Measurements from ENCODE around the gene PPHLN1.
"Not testable (repeated sequence)": the region's sequence is repeated elsewhere in the genome, so short reads cannot be mapped to it uniquely, and the experiment has no call there.

Gene PPHLN1

DNA sequence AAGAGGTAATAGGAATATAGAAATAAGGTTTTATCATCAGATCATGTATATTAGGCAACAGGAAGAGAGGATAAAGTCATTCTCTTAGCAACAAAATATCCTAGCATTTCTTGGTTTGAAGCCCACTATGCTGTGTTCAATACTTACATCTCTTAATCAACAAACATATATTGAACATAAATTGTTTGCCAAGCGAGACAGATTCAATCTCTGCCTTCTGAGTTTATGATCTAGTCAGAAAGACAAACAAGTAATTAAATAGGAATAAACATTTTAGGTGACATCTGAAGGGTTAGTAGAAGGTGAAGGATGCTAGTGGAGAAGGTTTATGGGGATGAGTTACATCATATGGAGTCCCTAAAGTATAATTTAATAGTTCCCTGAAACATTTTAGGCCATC is 54.8 kb downstream of the PPHLN1 start:
- H3K27ac ChIP-seq = no peak overlapping the region
- no peak overlapping the region for H3K4me3 ChIP-seq (ENCODE audit: low read depth, low read length)
- no peaks in the 10 kb centered on the region for H3K79me2 ChIP-seq
- H3K36me3 ChIP-seq (ENCODE audit: control insufficient read depth, insufficient read depth, low read length) = no peaks in the 10 kb centered on the region
- no peaks in the 10 kb centered on the region for H3K27me3 ChIP-seq (ENCODE audit: control insufficient read depth, insufficient read depth, low read length)
- H3K4me1 ChIP-seq = no peaks in the 10 kb centered on the region
- no peak overlapping the region for H3K4me2 ChIP-seq (ENCODE audit: low read length)
- no peak overlapping the region for H2AFZ ChIP-seq
- TF ChIP-seq, protein P1, sequence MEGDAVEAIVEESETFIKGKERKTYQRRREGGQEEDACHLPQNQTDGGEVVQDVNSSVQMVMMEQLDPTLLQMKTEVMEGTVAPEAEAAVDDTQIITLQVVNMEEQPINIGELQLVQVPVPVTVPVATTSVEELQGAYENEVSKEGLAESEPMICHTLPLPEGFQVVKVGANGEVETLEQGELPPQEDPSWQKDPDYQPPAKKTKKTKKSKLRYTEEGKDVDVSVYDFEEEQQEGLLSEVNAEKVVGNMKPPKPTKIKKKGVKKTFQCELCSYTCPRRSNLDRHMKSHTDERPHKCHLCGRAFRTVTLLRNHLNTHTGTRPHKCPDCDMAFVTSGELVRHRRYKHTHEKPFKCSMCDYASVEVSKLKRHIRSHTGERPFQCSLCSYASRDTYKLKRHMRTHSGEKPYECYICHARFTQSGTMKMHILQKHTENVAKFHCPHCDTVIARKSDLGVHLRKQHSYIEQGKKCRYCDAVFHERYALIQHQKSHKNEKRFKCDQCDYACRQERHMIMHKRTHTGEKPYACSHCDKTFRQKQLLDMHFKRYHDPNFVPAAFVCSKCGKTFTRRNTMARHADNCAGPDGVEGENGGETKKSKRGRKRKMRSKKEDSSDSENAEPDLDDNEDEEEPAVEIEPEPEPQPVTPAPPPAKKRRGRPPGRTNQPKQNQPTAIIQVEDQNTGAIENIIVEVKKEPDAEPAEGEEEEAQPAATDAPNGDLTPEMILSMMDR (IDR thresholded peaks at IDR 0.05) = no peak
- H3K9me3 ChIP-seq (ENCODE audit: control insufficient read depth, low read length) = no peaks in the 10 kb centered on the region
- H3K9ac ChIP-seq = no peak overlapping the region

DNA sequence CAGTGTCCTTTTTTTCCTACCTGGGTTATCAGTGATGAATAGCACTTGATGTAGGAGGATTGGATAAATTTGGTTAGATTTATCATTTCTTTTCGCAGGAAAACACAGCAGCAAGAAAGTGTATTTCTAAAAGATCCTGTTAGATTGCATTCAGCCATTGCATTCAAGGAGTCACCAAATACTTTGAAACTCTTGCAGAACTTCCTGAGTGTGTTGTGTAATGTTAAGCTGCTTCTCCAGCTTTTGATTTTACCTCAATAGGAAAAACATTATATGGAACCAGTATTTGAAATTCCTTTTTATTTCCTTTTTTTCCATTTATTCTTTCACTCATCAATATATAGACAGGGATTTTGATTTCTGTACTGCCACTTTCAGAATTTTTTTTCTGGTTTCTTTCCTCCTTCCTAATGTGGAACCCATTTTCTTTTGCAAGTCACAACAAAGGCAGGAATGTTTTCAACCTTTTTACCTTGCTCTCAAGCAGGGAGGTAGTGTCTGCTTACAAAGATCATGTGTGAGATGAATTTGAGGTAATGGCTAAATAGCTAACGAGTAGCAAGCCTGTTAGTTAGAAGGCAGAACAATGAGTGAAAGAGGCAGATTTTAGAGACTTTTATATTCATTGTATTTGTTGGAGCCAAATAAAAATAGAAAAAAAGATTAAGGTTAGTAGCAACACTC is 56.2 kb downstream of the PPHLN1 start:
- TF ChIP-seq, protein P1 (IDR thresholded peaks at IDR 0.05) = no peak
- no peak overlapping the region for H3K27ac ChIP-seq
- H3K36me3 ChIP-seq (ENCODE audit: control insufficient read depth, insufficient read depth, low read length) = no peaks in the 10 kb centered on the region
- H3K9ac ChIP-seq = no peak overlapping the region
- no peaks in the 10 kb centered on the region for H3K9me3 ChIP-seq (ENCODE audit: control insufficient read depth, low read length)
- H3K4me3 ChIP-seq (ENCODE audit: low read depth, low read length) = no peak overlapping the region
- no peaks in the 10 kb centered on the region for H3K79me2 ChIP-seq
- H3K4me1 ChIP-seq = no peaks in the 10 kb centered on the region
- H3K27me3 ChIP-seq (ENCODE audit: control insufficient read depth, insufficient read depth, low read length) = no peaks in the 10 kb centered on the region
- H3K4me2 ChIP-seq (ENCODE audit: low read length) = no peak overlapping the region
- no peak overlapping the region for H2AFZ ChIP-seq

DNA sequence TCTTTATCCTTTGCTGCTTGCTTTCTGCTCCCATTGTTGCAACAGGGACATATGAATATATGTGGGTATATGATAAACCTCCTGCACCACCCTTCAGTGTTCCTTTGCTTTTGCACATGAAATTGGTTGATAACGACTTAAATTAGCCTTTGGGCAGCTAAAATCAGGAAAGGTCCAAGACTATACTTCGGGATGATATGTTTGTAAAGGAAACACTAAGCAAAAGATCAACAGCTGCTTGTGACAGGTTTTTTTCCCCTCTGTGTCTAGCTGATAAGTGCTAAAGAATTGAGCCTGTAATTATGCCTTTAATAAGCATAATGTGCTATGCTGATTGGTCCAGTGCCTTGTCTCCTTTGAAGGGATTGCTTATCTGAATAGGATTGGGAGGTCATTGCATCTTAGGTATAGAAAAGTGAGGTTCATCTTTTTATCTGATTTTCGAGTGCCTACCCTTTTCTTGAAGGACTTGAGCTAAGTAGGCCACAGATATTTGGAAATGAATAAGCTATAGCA is 59.4 kb downstream of the PPHLN1 start:
- TF ChIP-seq, protein P1 (IDR thresholded peaks at IDR 0.05) = no peak
- no peak overlapping the region for H3K4me3 ChIP-seq (ENCODE audit: low read depth, low read length)

DNA sequence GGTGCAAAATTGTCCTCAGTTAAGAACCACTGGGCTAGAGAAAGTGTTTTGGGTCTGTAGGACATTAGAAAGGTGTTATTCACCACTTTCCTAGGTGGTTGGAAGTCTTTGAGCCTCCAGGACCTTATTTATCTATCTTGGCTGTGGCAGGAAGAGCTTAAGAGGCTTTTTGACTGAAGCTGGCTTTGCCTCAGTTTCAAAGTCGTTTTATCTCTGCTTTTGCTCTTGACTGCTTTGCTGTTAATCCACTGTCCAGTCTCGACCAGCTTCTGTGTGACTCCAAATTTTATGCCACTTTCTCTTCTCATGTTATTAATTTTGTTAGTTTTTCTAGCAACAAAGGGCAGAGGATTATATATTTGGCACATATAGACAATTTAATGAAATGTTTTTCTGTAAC is 60.3 kb downstream of the PPHLN1 start:
- no peak overlapping the region for H3K9ac ChIP-seq
- TF ChIP-seq, protein P1 (IDR thresholded peaks at IDR 0.05) = no peak

More for the DNA sequence above, 59.4 kb downstream of the PPHLN1 start:
- Histone ChIP-seq H3K27ac (no peak overlapping the region), H3K27me3 (ENCODE audit: control insufficient read depth, insufficient read depth, low read length) (no peaks in the 10 kb centered on the region), H3K36me3 (ENCODE audit: control insufficient read depth, insufficient read depth, low read length) (no peaks in the 10 kb centered on the region), H3K79me2 (no peaks in the 10 kb centered on the region), H3K4me1 (no peaks in the 10 kb centered on the region), H3K9ac (no peak overlapping the region), H3K9me3 (ENCODE audit: control insufficient read depth, low read length) (no peaks in the 10 kb centered on the region), H2AFZ (no peak overlapping the region), H3K4me2 (ENCODE audit: low read length) (no peak overlapping the region)

DNA sequence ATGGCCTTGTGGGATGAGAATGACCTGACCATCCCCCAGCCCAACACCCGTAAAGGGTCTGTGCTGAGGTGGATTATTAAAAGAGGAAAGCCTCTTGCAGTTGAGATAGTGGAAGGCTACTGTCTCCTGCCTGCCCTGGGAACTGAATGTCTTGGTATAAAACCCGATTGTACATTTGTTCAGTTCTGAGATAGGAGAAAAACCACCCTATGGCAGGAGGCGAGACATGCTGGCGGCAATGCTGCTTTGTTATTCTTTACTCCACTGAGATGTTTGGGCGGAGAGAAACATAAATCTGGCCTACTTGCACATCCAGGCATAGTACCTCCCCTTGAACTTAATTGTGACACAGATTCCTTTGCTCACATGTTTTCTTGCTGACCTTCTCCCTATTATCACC is 62.1 kb downstream of the PPHLN1 start:
- H3K79me2 ChIP-seq; H3K27me3 ChIP-seq (ENCODE audit: control insufficient read depth, insufficient read depth, low read length); H3K27ac ChIP-seq; H3K4me2 ChIP-seq (ENCODE audit: low read length); H3K4me3 ChIP-seq (ENCODE audit: low read depth, low read length); H3K9me3 ChIP-seq (ENCODE audit: control insufficient read depth, low read length); H2AFZ ChIP-seq; H3K9ac ChIP-seq; H3K36me3 ChIP-seq (ENCODE audit: control insufficient read depth, insufficient read depth, low read length); H3K4me1 ChIP-seq: not testable (repeated sequence)

More for the DNA sequence above, 60.3 kb downstream of the PPHLN1 start:
- Histone ChIP-seq H3K27ac (no peak overlapping the region), H3K9me3 (ENCODE audit: control insufficient read depth, low read length) (no peaks in the 10 kb centered on the region), H3K4me3 (ENCODE audit: low read depth, low read length) (no peak overlapping the region), H3K4me2 (ENCODE audit: low read length) (no peak overlapping the region), H2AFZ (no peak overlapping the region), H3K79me2 (no peaks in the 10 kb centered on the region), H3K4me1 (no peaks in the 10 kb centered on the region), H3K27me3 (ENCODE audit: control insufficient read depth, insufficient read depth, low read length) (no peaks in the 10 kb centered on the region), H3K36me3 (ENCODE audit: control insufficient read depth, insufficient read depth, low read length) (no peaks in the 10 kb centered on the region)

Data from parathyroid adenoma (tissue), 2 donors.